ENCODE results near the gene OGFOD2.

- no peak for TF ChIP-seq CTCF (IDR thresholded peaks at IDR 0.05; ENCODE audit: low read length)
- TF ChIP-seq EZH2 (optimal IDR thresholded peaks at IDR 0.05; ENCODE audit: low read depth, low read length): no peak
- TF ChIP-seq EZH2phosphoT487 (IDR thresholded peaks at IDR 0.05; ENCODE audit: low read length): no peak
These were observed 10.4 kb upstream of the OGFOD2 start for GRCh38 chr12:122964439-122965257.

Measured in MM.1S (cell line).